ENCODE measurements around the gene CTDSPL. TPM values are rescaled to one million over a fixed set of nuclear protein-coding genes. Genes with fewer than 3 reads are reported as not detected.

The CTDSPL gene
- total and polyA plus RNA-seq, 10 of the 15 experiments (the other 5 are each of a cell fraction or from before 2014, with no cell fraction given): 0.05 to 0.51 (median 0.18) TPM; not detected in 6

- no peak for TF ChIP-seq HSF1 (IDR thresholded peaks at IDR 0.05; ENCODE audit: low read depth, low read length)
- no peak for TF ChIP-seq CEBPZ (IDR thresholded peaks at IDR 0.05; ENCODE audit: low read depth, low read length)
- TF ChIP-seq SKIL (IDR thresholded peaks at IDR 0.05; ENCODE audit: low read depth, poor library complexity, severe bottlenecking): no peak
- no peak for TF ChIP-seq NFYB (IDR thresholded peaks at IDR 0.05; ENCODE audit: insufficient read depth, low read depth, low read length)
- TF ChIP-seq RAD51 (IDR thresholded peaks at IDR 0.05): no peak
- TF ChIP-seq SRF (IDR thresholded peaks at IDR 0.05; ENCODE audit: low read depth in 2 of 2, low read length in 2 of 2): no peak
- no peak for TF ChIP-seq ASH2L (IDR thresholded peaks at IDR 0.05; ENCODE audit: borderline replicate concordance, low read depth)
- no peak for TF ChIP-seq BCL3 (IDR thresholded peaks at IDR 0.05; ENCODE audit: borderline replicate concordance, insufficient read depth, low read depth, low read length, poor library complexity, severe bottlenecking)
- TF ChIP-seq ETV6 (conservative IDR thresholded peaks at IDR 0.05 in 1 of 2, IDR thresholded peaks at IDR 0.05 in 1 of 2; ENCODE audit: borderline replicate concordance in 1 of 2, low read depth in 1 of 2): no peak
Measured at GRCh38 chr3:38027466-38028465, 166.1 kb downstream of the CTDSPL start (continued).

All from GM12878 (cell line).